Peyer's patch (tissue), 4 donors: ENCODE results near the gene NEMP2. TPM values are rescaled to one million over a fixed set of nuclear protein-coding genes. Genes with fewer than 3 reads are reported as not detected.

Experiments
- DNase-seq, 3 donors: peaks; one replicate each; pipeline ENCODE4 v3.0.0-alpha.2; 2017 to 2019
- H3K27ac ChIP-seq, 4 donors: fragments of 200-600 bp; sonication (generic); one replicate each; pipeline ENCODE4 v1.5.1; 2016 to 2019
- H3K27me3 ChIP-seq, 2 donors: fragments of 200-600 bp; sonication (generic); one replicate each; pipeline ENCODE4 v1.5.1; 2019
- H3K36me3 ChIP-seq, 3 donors: fragments of 200-600 bp; sonication (generic); one replicate each; pipeline ENCODE4 v1.5.1; 2016 to 2019
- H3K4me1 ChIP-seq, 4 donors: fragments of 200-600 bp; sonication (generic); one replicate each; pipeline ENCODE4 v1.5.1; 2016 to 2019
- H3K4me3 ChIP-seq, 4 donors: fragments of 200-600 bp; sonication (generic); 1 replicate in 3 of 4; 2 replicates in 1 of 4; pipeline ENCODE4 v1.5.1; 2016 to 2019; ENCODE audit warnings: mild to moderate bottlenecking in 1 of 4
- H3K9me3 ChIP-seq, 4 donors: fragments of 200-600 bp; sonication (generic); one replicate each; pipeline ENCODE4 v1.5.1; 2016 to 2019; ENCODE audit warnings: mild to moderate bottlenecking in 1 of 4
- POLR2A ChIP-seq, 2 donors: fragments of 450-650 bp; IDR thresholded peaks; one replicate each; pipeline ENCODE4 v1.5.1; 2017; ENCODE audit warnings: antibody characterized with exemption in 2 of 2, mild to moderate bottlenecking in 2 of 2, moderate library complexity in 2 of 2
- small RNA-seq, 2 donors: library from RNA; depleted of rRNA; stranded (forward); fragments of <200 nt; gene quantifications; one replicate each; pipeline ENCODE3, GENCODE V24; 2016
- total RNA-seq, 4 donors: library from RNA; depleted of rRNA; stranded (reverse); fragments of >200 nt; gene quantifications; one replicate each; pipeline ENCODE4 v1.1.0, GENCODE V29; 2016
- TF ChIP-seq, protein P1 (sequence below), 6 experiments: fragments of 450-650 bp in 4 of 6; fragments of 200-600 bp in 2 of 6; sonication (generic) in 1 of 6; IDR thresholded peaks; one replicate each; pipeline ENCODE4 v1.5.1; 2017 to 2019; ENCODE audit warnings: antibody characterized with exemption in 6 of 6, mild to moderate bottlenecking in 3 of 6, moderate library complexity in 1 of 6

Gene NEMP2
- total RNA-seq, 4 donors from 2014 or later, result 0.85 to 11.6 (median 1.8) TPM

DNA sequence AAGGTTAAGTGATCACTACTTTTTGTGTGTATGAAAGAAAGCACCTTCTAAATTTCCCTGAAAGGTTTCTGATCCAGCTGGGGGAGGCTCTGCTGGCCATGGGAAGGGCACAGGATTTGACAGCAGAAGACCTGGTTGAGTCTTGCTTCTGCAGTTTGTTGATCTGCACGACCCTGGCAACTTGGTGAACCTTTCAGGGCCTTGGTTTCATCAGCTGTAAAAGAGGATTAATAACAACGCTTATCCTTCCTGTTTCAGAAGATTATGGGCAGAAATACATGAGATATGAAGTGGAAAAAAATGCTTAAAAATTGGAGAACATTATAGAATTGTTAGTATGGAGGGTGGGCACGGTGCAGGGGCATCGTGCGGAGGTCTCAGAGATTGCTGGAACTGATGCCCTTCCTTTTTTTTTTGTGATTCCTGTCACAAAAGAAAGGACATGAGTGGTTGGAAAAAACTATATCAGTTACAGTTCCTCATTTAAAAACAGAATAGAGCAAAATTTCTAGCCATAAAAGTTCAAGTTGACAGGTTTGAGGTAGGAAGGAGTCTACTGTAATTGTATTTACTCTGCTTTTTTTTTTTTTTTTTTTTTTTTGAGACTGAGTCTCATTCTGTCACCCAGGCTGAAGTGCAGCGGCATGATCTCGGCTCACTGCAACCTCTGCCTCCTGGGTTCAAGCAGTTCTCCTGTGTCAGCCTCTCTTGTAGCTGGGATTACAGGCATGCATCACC is 79.0 kb downstream of the NEMP2 start:
- Histone ChIP-seq H3K27ac (no peak overlapping the region), H3K4me1 (no peaks in the 10 kb centered on the region), H3K27me3 (no peaks in the 10 kb centered on the region), H3K9me3 (no peaks in the 10 kb centered on the region), H3K36me3 (no peaks in the 10 kb centered on the region), H3K4me3 (no peak overlapping the region)
- TF ChIP-seq, protein P1, sequence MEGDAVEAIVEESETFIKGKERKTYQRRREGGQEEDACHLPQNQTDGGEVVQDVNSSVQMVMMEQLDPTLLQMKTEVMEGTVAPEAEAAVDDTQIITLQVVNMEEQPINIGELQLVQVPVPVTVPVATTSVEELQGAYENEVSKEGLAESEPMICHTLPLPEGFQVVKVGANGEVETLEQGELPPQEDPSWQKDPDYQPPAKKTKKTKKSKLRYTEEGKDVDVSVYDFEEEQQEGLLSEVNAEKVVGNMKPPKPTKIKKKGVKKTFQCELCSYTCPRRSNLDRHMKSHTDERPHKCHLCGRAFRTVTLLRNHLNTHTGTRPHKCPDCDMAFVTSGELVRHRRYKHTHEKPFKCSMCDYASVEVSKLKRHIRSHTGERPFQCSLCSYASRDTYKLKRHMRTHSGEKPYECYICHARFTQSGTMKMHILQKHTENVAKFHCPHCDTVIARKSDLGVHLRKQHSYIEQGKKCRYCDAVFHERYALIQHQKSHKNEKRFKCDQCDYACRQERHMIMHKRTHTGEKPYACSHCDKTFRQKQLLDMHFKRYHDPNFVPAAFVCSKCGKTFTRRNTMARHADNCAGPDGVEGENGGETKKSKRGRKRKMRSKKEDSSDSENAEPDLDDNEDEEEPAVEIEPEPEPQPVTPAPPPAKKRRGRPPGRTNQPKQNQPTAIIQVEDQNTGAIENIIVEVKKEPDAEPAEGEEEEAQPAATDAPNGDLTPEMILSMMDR (IDR thresholded peaks at IDR 0.05), result no peak
- no peak for DNase-seq

DNA sequence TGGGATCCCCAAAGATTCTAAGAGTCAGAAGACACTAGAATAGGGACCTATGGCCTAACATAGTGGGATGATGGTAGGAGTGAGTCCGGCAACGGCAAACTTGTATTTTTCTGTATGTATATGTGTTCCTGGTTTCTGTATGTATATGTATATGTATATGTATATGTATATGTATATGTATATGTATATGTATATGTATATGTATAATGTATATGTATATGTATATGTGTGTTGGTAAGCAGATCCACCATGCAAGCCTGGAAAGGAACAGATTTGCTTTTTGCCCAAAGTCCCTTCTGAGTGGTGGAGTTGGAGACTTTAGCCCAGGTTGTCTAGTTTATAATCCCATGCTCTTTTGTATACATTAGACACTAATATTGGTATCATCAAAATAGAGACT is 79.7 kb downstream of the NEMP2 start:
- no peaks in the 10 kb centered on the region for H3K36me3 ChIP-seq
- H3K4me3 ChIP-seq, result no peak overlapping the region
- H3K27me3 ChIP-seq, result no peaks in the 10 kb centered on the region
- H3K4me1 ChIP-seq, result no peaks in the 10 kb centered on the region
- H3K27ac ChIP-seq, result no peak overlapping the region
- DNase-seq, result no peak
- no peaks in the 10 kb centered on the region for H3K9me3 ChIP-seq
- TF ChIP-seq, protein P1 (IDR thresholded peaks at IDR 0.05), result no peak
- TF ChIP-seq POLR2A (IDR thresholded peaks at IDR 0.05), result no peak

Small RNA genes lying within 50 kb of the gene (small RNA-seq; reads per million reads assigned to genes)
- gene RN7SKP179, result 0 reads per million in 2 donors

Other genes with a start within 250 kb of the NEMP2 start
- gene HIBCH, start 214.9 kb downstream of the NEMP2 start, total RNA-seq, result 10 to 100 TPM; 20.0 to 38.8 (median 27.4) TPM
- 10 to 100 TPM; 10.7 to 37.9 (median 32.1) TPM for gene INPP1, start 191.1 kb downstream of the NEMP2 start, total RNA-seq
- gene MFSD6, start 126.4 kb downstream of the NEMP2 start, total RNA-seq, result 100 to 1,000 TPM in 3 of 4 donors, 10 to 100 TPM in 1; 40.4 to 184 (median 119) TPM
- gene NAB1, start 114.4 kb upstream of the NEMP2 start, total RNA-seq, result 10 to 100 TPM; 23.1 to 86.6 (median 31.3) TPM